IPS-NIHi7 (cell line): ENCODE data around the gene NAALADL2.

Experiments used
- DNase-seq: peaks from one replicate; pipeline ENCODE4 v3.0.0; 2012; ENCODE audit warnings: mixed read lengths; ENCODE audit errors: extremely low spot score

NAALADL2 gene

DNA sequence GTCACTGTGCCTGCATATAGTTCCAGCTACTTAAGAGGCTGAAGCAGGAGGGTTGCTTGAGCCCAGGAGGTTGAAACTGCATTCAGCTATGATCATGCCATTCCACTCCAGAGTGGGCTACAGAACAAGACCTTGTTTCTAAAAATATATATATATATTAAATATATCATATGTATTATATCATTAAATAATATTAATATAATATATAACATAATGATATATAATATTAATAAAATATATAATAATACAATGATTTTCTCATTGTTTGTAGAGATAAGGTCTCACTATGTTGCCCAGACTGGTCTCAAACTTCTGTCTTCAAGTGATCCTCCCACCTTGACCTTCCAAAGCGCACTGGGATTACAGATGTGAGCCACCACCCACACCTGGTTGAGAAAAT, 101.8 kb downstream of the NAALADL2 start:
- DNase-seq, result no peak

DNA sequence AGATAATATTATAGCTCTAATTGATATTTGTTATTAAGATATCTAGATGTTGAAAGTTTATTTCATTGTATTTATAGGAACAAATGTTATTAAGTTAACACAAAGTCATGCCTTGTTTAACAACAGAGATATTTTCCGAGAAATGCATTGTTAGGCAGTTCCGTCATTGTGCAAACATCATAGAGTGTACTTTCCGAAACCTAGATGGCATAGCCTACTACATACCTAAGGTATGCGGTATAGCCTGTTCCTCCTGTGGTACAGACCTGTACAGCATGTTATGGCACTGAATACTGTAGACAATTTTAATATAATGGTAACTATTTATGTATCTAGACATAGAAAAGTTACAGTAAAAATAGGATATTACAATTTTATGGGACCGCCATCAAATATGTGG, 114.3 kb downstream of the NAALADL2 start:
- DNase-seq, result no peak

DNA sequence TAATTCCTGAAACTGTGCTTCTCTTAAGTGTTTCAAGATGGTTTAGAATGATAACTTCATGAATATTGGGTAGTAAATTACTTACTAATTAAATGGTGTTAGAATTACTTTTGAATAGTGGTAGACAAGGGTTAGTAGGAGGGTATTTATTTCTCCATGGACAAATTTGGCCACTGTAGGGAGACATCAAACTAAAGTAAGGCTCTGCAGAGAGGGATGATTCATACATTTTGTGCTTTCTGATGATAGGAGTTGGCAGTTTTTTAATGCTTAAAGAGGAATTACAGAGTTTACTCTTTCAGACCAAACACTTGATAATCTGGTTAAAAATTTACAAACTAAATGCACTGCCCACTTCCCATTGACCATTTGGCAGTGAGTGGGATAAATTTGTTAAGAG, 127.6 kb downstream of the NAALADL2 start:
- no peak for DNase-seq

DNA sequence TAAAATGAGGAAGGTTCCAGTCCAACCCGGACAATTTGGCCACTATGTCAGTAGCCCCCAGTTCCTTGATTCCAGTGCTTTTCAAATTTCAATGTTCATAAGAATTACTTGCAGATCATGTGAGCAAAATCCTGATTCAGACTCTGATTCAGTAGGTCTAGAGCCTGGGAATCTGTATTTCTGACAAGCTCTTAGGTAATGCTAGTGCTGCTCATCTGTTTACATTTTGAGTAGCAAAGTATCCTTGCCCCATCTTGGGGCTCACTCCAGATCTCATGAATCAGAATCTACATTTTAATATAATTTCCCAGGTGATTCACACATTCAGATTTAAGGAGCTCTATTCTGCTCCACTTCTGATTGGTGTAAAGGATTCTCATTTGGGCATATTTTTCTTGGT, 142.0 kb downstream of the NAALADL2 start:
- no peak for DNase-seq

DNA sequence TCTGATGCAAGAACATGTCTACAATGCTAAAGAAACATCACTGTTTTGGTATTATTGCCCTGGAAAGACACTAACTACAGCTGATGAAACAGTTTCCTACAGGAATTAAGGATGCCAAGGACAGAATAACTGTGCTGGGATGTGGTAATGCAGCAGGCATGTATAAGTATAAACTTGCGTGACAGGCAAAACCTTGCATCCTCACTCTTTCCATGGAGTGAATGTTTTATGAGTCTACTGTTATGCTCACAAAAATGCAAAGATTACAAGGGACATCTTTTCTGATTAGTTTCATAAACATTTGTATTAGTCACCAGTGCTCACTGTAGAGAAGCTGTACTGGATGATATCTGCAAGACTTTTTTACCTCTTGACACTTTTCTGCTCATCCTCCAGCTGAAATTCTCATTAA, 143.6 kb downstream of the NAALADL2 start:
- no peak for DNase-seq

DNA sequence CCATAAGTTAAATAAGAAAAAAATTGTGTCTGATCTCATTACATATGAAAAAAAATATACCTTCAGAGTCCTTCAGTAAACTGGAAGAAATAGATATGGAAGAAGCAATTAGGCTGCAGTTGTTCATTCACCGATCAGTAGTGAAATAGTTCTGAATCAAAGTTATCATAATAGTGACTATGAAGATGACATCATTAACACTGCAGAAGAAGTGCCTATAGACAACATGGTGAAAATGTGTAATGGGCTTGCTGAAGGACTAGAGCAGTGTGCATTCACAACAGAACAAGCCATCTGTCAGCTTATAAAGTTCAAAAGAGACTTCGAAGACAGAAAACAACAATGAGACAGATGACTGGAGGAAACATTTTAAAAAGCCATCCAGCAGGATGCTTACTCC, 144.5 kb downstream of the NAALADL2 start:
- DNase-seq, result no peak

DNA sequence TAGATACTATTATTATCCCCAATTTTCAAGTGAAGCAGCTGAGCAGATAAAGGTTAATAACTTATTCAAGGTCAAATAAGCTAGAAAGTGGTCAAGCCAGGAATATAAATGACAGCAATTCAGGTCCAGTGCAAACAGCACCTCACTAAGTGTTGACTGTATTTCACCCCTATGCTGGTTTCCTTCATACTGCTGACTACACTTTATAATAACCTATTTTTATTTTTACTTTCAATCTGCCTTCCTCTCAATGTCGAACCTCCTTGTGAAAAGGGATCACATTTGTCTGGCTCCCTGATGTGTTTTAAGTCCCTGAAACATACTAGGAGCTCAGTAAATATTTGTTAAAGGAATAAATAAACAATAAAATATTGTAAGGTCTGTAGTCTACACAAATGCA, 146.1 kb downstream of the NAALADL2 start:
- DNase-seq, result no peak

DNA sequence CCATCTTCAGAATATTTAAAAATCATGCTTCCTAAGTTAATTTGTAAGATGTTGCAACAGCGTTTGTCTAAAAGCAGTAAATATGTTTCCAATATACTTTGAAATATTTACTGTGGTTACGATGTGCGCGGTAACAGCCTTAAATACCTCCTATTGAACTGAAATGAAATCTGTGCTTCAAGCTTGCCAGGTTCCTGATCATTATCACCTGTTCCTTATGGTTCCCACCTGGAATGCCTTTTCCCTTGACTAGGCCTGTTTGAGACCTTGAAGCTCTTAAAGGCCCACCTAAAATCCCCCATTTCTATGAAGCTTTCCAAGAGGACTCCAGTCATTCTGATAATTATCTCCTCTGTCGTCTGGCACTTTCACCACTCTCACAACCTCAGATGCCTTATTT, 146.7 kb downstream of the NAALADL2 start:
- DNase-seq, result no peak

DNA sequence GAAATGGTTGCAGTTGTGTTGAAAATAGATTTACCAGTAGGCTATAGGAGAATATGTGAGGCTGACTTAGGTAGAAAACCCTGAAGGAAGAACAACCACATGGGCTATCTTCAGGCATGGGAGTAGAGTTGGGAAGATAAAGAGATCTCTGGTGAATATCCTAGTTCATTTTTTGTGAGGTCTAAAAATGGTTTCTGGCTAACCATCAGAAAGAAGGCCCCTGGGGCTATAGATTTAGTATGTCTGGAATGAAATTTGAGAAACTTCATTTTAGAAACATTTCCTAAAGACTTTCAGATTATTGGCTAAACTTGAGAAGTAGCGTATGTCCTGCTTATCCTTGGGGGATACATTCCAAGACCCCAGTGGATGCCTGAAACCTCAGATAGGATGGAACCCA, 148.2 kb downstream of the NAALADL2 start:
- DNase-seq, result no peak

DNA sequence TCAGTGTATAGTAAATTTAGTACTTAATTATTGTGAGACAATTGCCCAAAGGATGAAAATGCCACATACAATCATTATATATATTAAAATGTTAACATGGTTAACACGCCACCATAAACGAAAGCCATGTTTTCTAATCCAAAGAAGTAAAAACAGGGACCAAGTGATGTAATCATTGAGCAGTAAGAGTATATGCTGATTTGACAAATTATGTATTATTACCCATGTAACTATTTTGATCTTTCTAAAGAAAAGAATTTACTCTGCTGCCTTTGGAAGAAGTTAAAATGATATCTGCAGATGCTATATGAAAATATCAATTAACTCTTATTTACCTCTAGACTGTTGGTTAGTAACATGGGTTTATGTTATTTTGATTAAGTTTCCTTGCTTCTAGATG, 150.2 kb downstream of the NAALADL2 start:
- no peak for DNase-seq

DNA sequence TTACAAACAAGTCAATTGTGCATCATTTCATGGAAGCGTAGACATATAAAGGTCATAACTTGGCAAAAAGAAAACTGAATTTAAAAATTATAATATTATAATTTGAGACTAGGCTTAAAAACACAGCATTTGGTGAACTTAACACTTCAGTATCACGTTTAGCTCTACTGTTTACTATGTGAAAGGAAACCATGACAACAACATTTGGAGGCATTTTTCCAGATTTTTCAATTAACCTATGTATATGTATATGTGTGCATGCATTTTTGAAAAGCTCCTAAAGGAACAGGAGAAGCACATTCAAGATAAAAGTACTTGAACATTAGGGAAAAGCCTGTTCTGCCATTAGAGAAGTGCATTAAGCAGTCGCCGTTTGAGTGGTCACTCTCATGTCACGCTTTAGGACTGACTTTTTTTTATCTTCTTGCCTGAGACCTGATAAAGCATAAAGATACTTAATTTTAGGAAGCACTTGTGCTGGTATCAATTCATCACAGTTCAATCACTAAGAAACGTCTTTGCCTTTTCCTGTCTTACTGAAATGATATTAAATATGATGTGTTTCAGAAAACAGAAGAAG, 156.0 kb downstream of the NAALADL2 start:
- DNase-seq, result no peak

DNA sequence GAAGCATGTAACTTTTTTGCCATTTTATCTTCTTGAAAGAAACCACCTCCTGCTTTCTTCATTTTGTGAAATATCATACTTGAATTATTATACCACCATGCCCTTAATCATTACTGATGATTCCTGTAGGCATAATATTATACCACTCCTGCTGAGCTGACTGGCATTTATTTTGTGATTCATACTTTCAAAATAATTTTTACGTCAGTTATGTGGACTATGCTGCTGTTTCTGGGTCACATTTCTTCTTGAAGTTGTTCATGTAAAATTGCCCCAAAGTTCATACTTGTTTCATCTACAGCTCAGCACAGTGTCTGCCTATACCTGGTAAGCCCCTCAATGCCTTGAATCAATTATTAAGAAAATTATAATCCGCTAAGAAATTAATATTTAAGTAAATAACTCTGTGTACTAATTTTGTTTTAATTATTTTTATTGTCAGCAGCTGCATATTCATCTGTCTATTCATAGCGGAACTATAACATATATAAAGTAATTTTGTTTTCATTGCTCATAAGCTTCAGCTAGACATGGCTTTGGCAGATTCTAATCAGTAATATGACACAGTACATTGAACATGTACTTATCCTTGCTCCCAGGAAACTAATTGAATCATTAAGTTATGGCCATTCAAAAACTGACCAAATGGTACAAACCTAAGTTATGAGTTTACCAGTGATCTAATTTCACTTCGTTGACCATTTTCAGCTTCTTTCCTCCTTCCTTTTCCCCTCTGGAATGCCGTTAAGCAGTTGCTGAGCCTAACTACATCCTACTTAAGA, 160.0 kb downstream of the NAALADL2 start:
- no peak for DNase-seq

DNA sequence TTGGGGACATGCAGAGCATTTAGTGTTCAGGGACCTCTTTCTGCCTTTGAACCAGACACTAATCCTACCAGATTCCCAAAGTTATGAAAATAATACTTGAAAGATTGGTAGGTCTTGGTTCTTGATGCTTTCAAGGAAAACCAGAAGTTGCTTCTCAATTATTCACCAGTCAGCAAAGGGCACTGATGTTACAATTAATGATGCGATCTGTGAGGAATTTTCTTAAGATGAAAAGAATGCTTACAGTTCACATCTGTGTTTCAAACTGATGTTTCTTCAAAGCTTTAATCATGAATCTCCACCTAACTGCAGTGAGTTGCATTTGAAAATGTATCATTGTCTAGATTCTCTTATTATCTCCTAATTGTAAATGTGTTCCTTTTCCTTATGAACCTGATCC, 161.0 kb downstream of the NAALADL2 start:
- DNase-seq, result no peak

DNA sequence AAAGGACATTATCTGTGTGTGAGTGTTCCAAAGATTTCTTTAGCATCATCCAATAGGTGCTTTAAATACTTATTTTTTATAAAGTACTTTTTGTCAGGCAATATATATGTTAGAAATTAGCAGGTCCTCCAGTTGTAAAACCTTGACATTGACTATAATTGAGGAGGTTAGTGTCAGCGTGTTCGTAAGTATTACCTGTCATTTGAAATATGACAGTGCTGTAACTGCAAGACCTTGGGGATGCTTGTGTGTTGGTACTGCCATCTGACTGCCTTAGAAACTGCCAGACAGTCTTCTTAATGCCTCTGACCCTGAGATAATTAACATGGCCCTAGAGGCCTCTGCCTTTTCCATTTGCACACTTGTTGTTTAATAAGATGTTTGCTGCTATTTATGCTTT, 170.7 kb downstream of the NAALADL2 start:
- no peak for DNase-seq

DNA sequence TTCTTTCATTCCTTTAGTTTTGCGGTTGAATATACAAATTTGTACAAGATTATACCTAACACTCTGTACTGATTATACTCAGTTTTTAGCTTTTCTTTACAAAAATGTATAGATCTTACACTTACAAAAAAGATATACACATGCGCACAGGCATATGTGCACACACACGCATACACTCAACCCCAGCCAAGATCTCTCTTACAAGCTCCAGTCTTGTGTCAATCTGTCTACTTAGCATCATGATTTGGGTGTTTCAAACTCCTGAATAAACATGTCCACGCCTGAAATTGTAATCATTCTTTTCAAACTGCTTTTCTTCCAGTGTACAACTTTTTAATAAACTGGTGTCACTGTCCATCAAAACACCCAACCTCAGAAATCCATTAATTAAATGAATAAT, 180.7 kb downstream of the NAALADL2 start:
- no peak for DNase-seq

DNA sequence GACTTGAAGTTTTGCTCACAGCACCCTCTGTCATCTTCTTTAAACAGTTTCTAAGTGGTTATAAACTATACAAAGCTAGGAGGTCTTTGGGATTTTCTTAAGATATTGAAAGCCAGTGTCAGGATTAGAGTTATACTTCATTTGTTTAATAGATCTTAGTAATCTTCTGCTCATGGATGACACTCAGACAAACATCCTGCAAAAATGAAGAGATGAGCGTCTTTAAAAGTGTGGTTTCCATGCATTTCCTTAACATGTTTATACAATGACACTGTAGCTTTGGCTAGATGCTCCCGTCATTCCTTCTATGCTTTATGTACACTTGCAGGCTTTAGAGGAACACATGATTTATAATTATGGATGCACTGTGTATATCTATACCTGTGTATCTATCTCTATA, 182.2 kb downstream of the NAALADL2 start:
- DNase-seq, result no peak

DNA sequence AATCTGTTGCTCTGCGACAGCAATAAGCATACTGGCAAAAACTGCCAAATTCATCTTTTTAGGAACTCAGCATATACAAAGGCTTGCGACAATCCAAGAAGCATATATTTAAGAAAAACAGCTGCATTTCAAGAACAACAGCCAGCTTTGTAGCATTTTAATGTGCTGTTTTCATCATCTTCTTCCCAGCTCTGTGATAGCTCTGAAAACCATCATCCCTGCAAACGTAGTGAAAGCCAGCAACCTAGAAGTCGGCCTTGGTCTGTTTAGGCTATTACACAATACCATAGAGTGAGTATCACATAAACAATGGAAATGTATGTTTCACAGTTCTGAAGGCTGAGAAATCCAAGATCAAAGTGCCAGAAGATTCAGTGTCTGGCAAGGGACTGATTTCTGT, 187.5 kb downstream of the NAALADL2 start:
- no peak for DNase-seq

DNA sequence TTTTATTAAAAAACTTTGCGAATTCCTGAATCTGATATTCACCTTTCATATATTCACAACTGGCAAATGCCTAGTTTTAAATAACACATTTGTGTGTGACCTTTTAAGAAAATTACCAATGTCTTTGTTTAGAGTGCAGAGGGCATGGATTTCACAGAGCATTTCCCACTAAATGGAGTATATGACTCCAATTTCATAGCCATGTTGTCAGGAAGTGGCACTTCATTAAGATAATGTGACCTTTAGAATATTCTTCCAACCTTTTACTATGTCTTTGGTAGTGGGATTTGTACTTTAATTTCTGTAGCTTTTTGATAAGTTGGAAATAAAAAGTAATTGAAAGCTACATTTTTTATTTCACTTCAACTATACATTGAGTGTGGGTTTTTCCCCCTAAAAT, 188.7 kb downstream of the NAALADL2 start:
- no peak for DNase-seq

DNA sequence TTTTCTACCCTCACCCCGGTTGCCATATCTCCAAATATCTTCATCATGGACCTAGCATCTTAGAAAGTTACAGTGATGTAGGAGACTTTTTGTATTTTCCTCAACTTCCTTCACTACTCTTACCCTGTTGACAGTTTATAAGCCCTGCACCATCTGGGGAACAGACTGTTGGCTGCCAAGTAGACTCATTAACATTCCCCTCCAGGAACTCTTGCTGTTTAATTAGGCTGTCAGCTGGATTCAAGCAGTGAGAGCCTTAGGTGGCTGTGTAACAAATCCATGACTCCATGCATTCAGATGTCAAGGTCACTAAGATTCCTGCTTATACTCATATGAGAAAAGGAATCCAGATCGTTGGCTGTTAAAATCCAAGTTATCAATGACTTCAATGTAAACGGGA, 198.3 kb downstream of the NAALADL2 start:
- DNase-seq, result no peak

DNA sequence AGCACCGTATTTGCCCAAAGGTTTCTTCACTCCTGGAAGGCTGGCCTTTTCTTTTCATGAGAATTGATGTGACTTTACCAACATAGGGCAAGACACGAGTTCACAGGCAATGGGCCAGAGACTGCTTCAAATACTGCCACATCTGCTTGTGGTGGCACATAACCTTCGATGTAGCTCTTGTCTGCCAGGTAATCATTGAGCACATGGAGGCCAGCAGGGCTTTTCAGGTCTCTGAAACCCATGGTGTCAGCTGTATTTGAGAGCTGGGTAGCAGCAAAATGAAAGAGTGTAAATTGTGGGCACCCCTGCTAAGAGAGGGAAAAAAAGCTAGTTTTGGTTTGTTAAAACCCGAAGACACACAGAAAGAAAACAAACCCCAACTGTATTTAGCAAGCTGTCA, 200.7 kb downstream of the NAALADL2 start:
- no peak for DNase-seq

DNA sequence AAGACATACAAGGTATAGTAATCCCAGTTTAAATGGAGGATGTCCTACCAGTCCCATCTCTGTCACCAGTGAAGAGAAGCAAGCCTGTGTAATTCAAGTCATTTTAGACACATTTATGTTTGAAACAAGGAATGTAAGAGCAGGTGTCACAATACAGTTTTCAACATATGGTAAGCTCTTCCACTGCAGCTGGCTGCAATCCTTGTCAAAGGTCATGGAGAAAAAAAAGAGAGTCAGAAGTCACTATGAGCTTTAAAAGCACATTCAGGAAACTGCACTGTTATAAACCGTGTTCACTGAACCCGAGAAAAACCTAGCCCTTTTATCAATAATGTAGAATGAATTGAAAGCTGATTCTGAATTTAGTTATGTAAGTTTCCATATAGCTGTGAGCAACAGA, 206.4 kb downstream of the NAALADL2 start:
- DNase-seq, result no peak

DNA sequence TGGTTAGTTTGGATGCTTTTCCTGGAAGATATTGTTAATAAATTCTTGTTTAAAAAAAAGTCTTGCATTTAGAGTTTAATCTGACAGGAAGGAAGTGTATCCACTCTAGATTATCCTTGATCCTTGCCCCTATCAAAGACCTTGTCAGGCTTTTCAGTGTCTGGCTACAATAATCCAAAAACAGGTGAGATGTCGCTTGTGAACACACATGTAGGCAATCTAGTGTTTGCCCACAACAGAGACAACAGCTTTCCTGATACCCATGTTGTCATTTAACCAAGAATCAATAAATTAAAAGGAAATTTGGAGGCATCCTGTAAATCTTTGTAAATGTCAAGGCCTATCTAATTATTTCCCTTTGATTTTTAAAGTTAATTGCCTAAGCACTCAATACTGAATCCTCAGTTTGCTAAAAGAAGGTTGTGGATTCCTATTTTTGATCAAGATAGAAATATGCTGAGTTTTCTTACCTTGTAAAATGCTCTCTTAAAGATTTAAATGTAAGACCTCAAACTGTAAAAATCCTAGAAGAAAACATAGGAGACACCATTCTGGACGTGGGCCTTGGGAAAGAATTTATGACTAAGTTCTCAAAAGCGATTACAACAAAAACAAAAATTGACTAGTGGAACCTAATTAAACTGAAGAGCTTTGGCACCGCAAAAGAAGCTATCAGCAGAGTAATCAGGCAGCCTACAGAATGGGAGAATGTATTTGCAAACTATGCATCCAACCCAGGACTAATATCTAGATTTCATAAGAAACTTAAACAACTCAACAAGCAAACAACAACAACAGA, 207.7 kb downstream of the NAALADL2 start:
- no peak for DNase-seq

DNA sequence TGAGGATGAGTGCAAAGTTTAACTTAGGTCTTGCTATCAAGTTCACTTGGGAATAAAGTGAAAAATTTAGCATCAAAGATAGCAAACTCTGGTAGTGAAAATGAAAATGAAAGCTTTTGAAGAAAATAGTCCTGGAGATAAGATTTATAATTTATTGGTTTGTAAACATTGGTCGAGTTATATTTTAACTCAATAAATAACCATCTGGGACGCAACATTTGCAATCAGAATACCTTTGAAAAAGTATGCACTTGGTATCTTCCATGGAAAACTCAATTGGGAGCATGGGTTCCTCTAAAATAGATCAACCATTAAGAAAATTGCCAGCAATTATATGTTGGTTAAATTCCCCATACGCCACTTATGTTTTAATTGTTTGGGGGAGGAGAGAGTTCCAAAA, 209.5 kb downstream of the NAALADL2 start:
- no peak for DNase-seq
